Mesenchymal stem cell (in vitro differentiated cells and primary cell): Measurements from ENCODE around the gene PRKG1.
"Not testable (repeated sequence)": the region's sequence is repeated elsewhere in the genome, so short reads cannot be mapped to it uniquely, and the experiment has no call there.

Experiments used
- DNase-seq: peaks from one replicate; pipeline ENCODE4 v3.0.0-alpha.2; 2013
- H2AFZ ChIP-seq: one replicate; pipeline ENCODE4 v1.6.1; 2013; ENCODE audit warnings: low read depth, mild to moderate bottlenecking, control low read depth, inconsistent platforms, low read length, moderate library complexity
- H2AK5ac ChIP-seq: 2 replicates; pipeline ENCODE4 v1.6.1; 2013; ENCODE audit warnings: low read length, moderate library complexity, mild to moderate bottlenecking, inconsistent platforms; ENCODE audit not compliant: severe bottlenecking
- H2BK120ac ChIP-seq: one replicate; pipeline ENCODE4 v1.6.1; 2013; ENCODE audit warnings: low read depth, mild to moderate bottlenecking, inconsistent platforms, low read length, moderate library complexity
- H2BK12ac ChIP-seq, 2 experiments: one replicate each; pipeline ENCODE4 v1.6.1; 2013; ENCODE audit warnings: inconsistent platforms in 2 of 2, low read length in 2 of 2, mild to moderate bottlenecking in 2 of 2, moderate library complexity in 2 of 2, control low read depth in 1 of 2
- H2BK15ac ChIP-seq: one replicate; pipeline ENCODE4 v1.6.1; 2013; ENCODE audit warnings: mild to moderate bottlenecking, low read depth, inconsistent platforms; ENCODE audit not compliant: poor library complexity, severe bottlenecking
- H2BK5ac ChIP-seq: 2 replicates; pipeline ENCODE4 v1.6.1; 2013; ENCODE audit warnings: low read depth, mild to moderate bottlenecking, low read length, control low read depth, inconsistent platforms; ENCODE audit not compliant: poor library complexity, severe bottlenecking
- H3K14ac ChIP-seq, 2 experiments: one replicate each; pipeline ENCODE4 v1.6.1; 2013; ENCODE audit warnings: inconsistent platforms in 2 of 2, low read length in 2 of 2, control low read depth in 1 of 2, mild to moderate bottlenecking in 1 of 2, moderate library complexity in 1 of 2
- H3K18ac ChIP-seq, 2 experiments: one replicate each; pipeline ENCODE4 v1.6.1; 2013; ENCODE audit warnings: inconsistent platforms in 2 of 2, low read length in 2 of 2, control low read depth in 1 of 2, low read depth in 1 of 2, mild to moderate bottlenecking in 1 of 2
- H3K23ac ChIP-seq, 2 experiments: one replicate each; pipeline ENCODE4 v1.6.1; 2013; ENCODE audit warnings: inconsistent platforms in 2 of 2, low read length in 2 of 2, mild to moderate bottlenecking in 2 of 2, moderate library complexity in 2 of 2, control low read depth in 1 of 2
- H3K27ac ChIP-seq: 2 replicates; pipeline ENCODE4 v1.5.1; 2013; ENCODE audit warnings: mild to moderate bottlenecking, moderate library complexity, low read length, control low read depth, inconsistent platforms; ENCODE audit not compliant: poor library complexity, severe bottlenecking
- H3K27me3 ChIP-seq, 2 experiments: 2 replicates each; pipeline versions ENCODE4 v1.6.1 to v1.7.0; 2013; ENCODE audit warnings: low read length in 2 of 2, mild to moderate bottlenecking in 2 of 2, moderate library complexity in 2 of 2, control low read depth in 1 of 2, inconsistent platforms in 1 of 2; ENCODE audit not compliant: control insufficient read depth in 1 of 2, insufficient read depth in 1 of 2
- H3K36me3 ChIP-seq, 2 experiments: 2 replicates each; pipeline versions ENCODE4 v1.6.1 to v1.7.0; 2013; ENCODE audit warnings: low read length in 2 of 2, control low read depth in 1 of 2, inconsistent platforms in 1 of 2, low read depth in 1 of 2, mild to moderate bottlenecking in 1 of 2; ENCODE audit not compliant: insufficient read depth in 2 of 2, control insufficient read depth in 1 of 2
- H3K4ac ChIP-seq, 2 experiments: one replicate each; pipeline ENCODE4 v1.6.1; 2013; ENCODE audit warnings: inconsistent platforms in 2 of 2, low read length in 2 of 2, mild to moderate bottlenecking in 2 of 2, moderate library complexity in 2 of 2, control low read depth in 1 of 2, low read depth in 1 of 2
- H3K4me1 ChIP-seq: 2 replicates; pipeline ENCODE4 v1.6.1; 2013; ENCODE audit warnings: low read depth, low read length, control low read depth; ENCODE audit not compliant: control insufficient read depth, insufficient read depth
- H3K4me2 ChIP-seq: 2 replicates; pipeline ENCODE4 v1.6.1; 2013; ENCODE audit warnings: low read length, mild to moderate bottlenecking, inconsistent platforms; ENCODE audit not compliant: poor library complexity, severe bottlenecking
- H3K4me3 ChIP-seq, 2 experiments: 2 replicates each; pipeline versions ENCODE4 v1.5.1 to v1.7.0; 2013; ENCODE audit warnings: low read length in 2 of 2, mild to moderate bottlenecking in 2 of 2, control low read depth in 1 of 2, low read depth in 1 of 2; ENCODE audit not compliant: insufficient read depth in 1 of 2
- H3K79me1 ChIP-seq: replicated peaks from 2 replicates; pipeline ENCODE4 v1.6.1; 2013; ENCODE audit warnings: mild to moderate bottlenecking, control low read depth, low read length, inconsistent platforms; ENCODE audit not compliant: poor library complexity, severe bottlenecking
- H3K9ac ChIP-seq: 2 replicates; pipeline ENCODE4 v1.7.0; 2013; ENCODE audit warnings: mild to moderate bottlenecking, low read length, moderate library complexity
- H3K9me3 ChIP-seq: 2 replicates; pipeline ENCODE4 v1.7.0; 2013; ENCODE audit warnings: mild to moderate bottlenecking, low read length; ENCODE audit not compliant: control insufficient read depth
- H4K8ac ChIP-seq: one replicate; pipeline ENCODE4 v1.6.1; 2013; ENCODE audit warnings: inconsistent platforms, mild to moderate bottlenecking, low read length, moderate library complexity
- H4K91ac ChIP-seq: one replicate; pipeline ENCODE4 v1.6.1; 2013; ENCODE audit warnings: mild to moderate bottlenecking, low read length, inconsistent platforms
- WGBS: methylation state at CpG from one replicate; pipeline ENCODE4 v1.1.7; 2013; ENCODE audit warnings: mixed read lengths; 5-methylcytosine and 5-hydroxymethylcytosine counted together

PRKG1 gene

DNA sequence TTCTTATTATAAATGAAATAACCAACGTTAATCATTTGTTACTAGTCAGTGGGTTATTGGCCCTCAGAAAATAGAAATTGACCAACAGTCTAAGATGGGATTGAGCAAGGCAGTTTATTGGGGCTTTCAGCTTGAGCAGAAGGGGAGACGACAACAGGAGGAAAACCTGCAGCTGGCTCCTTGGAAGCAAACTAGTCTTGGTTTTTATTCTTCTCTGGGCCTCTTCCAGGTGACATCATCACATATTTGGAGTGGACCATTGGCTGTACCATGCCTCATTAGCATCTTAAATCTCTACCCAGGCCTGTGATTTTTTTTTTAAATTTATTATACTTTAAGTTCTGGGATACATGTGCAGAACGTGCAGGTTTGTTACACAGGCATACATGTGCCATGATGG, 684.1 kb downstream of the PRKG1 start:
- no peak for DNase-seq
- H3K4me3 ChIP-seq = no peak overlapping the region
- H4K91ac ChIP-seq = no peak overlapping the region
- H3K27ac ChIP-seq = no peak overlapping the region
- H3K9ac ChIP-seq = no peak overlapping the region
- H3K4ac ChIP-seq = no peak overlapping the region
- H4K8ac ChIP-seq = no peak overlapping the region
- no peaks in the 10 kb centered on the region for H3K36me3 ChIP-seq
- H3K27me3 ChIP-seq = no peaks in the 10 kb centered on the region
- no peak overlapping the region for H3K23ac ChIP-seq
- H3K14ac ChIP-seq = no peak overlapping the region
- WGBS = 100% methylated on average over 3 of the region's 3 CpGs
- no peak overlapping the region for H2BK120ac ChIP-seq
- H3K9me3 ChIP-seq = no peaks in the 10 kb centered on the region
- no peaks in the 10 kb centered on the region for H3K79me1 ChIP-seq
- H2AK5ac ChIP-seq = no peak overlapping the region
- no peak overlapping the region for H2BK12ac ChIP-seq
- no peaks in the 10 kb centered on the region for H3K4me1 ChIP-seq
- no peak overlapping the region for H2BK15ac ChIP-seq
- H2AFZ ChIP-seq = no peak overlapping the region
- no peak overlapping the region for H3K18ac ChIP-seq
- no peak overlapping the region for H3K4me2 ChIP-seq
- H2BK5ac ChIP-seq = no peak overlapping the region

DNA sequence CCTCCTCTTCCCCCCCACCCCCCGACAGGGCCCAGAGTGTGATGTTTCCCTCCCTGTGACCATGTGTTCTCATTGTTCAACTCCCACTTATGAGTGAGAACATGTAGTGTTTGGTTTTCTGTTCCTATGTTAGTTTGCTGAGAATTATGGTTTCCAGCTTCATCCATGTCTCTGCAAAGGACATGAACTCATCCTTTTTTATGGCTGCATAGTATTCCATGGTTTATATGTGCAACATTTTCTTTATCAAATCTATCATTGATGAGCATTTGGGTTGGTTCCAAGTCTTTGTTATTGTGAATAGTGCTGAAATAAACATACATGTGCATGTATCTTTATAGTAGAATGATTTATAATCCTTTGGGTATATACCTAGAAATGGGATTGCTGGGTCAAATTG, 684.6 kb downstream of the PRKG1 start:
- not testable (repeated sequence) for H3K9ac ChIP-seq, H3K4ac ChIP-seq, H3K18ac ChIP-seq, H3K9me3 ChIP-seq, H4K91ac ChIP-seq, H2AFZ ChIP-seq, H3K27ac ChIP-seq, H2BK120ac ChIP-seq, H3K23ac ChIP-seq, H3K14ac ChIP-seq, H3K4me1 ChIP-seq, H2AK5ac ChIP-seq, H3K36me3 ChIP-seq, H4K8ac ChIP-seq, H3K4me3 ChIP-seq, H2BK15ac ChIP-seq, H3K79me1 ChIP-seq, H3K4me2 ChIP-seq, H2BK12ac ChIP-seq, DNase-seq, H2BK5ac ChIP-seq, H3K27me3 ChIP-seq
- no CpG with 5 or more reads among the region's 1 CpG for WGBS

DNA sequence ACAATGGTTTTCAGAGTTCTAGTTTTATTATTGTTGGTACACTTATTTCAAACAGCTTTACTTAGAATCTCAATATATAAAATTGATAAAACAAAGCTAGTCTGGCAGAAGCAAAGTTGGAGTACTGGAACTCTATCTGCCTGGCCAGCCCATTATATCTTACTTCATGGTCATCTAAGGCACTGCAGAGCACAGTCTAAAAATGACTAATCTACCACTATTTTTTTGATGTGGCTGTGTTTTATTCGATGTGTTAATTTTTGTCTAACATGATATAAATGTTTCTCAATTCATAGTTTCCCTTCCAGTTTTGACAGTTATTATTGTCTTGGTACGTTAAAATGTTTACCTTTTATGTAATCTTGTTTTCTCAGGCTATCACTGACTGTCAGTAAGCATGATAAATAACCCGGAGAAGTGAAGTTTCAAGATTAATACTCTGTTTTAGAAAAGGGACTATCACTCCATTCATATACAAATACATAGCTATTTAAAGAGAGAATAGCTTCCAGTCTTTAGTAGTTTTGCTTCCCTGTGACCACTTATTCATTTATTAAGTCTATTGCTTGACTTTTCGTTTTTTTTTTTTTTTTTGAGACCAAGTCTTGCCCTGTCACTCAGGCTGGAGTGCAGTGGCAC, 685.7 kb downstream of the PRKG1 start:
- no peak overlapping the region for H4K8ac ChIP-seq
- no peak overlapping the region for H3K27ac ChIP-seq
- no peaks in the 10 kb centered on the region for H3K79me1 ChIP-seq
- no peak overlapping the region for H3K9ac ChIP-seq
- no peaks in the 10 kb centered on the region for H3K27me3 ChIP-seq
- 63% methylated on average over 1 of the region's 4 CpGs for WGBS
- no peak overlapping the region for H2BK120ac ChIP-seq
- H2AK5ac ChIP-seq = no peak overlapping the region
- H2BK12ac ChIP-seq = no peak overlapping the region
- no peak overlapping the region for H2BK15ac ChIP-seq
- no peak overlapping the region for H2AFZ ChIP-seq
- DNase-seq = no peak
- H4K91ac ChIP-seq = no peak overlapping the region
- H3K4me2 ChIP-seq = no peak overlapping the region
- H3K14ac ChIP-seq = no peak overlapping the region
- H3K4me1 ChIP-seq = no peaks in the 10 kb centered on the region
- no peaks in the 10 kb centered on the region for H3K36me3 ChIP-seq
- H3K4ac ChIP-seq = no peak overlapping the region
- no peak overlapping the region for H3K23ac ChIP-seq
- no peak overlapping the region for H3K4me3 ChIP-seq
- H2BK5ac ChIP-seq = no peak overlapping the region
- no peak overlapping the region for H3K18ac ChIP-seq
- H3K9me3 ChIP-seq = no peaks in the 10 kb centered on the region

DNA sequence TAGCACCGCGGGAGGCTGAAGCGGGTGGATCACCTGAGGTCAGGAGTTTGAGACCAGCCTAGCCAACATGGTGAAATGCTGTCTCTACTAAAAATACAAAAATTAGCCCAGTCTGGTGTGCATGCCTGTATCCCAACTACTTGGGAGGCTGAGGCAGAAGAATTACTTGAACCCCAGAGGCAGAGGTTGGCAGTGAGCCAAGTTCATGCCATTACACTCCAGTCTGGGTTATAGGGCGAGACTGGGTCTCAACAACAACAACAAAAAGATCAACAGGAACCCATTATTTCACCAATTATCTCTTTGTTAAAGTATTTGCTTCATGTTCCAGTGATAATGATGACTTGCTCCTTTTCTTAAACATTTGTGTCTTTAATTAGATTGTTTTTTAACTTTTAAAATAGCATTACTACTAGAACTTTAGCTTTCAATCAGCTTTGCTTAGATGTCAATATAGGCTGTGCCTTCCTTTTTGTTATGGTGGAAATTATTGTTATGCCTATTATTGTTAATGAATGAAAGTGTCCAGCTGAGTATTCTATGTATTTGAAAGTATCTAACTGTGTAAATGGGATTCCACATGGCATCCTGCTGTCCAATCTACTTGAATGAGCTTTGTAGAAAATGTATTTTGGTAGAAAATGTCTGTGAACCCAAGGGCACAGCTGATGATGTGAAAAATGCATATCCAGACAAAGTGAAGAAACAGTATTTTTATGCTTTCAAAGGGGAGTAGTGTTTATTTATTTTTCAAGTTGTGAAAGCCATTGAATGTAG, 686.8 kb downstream of the PRKG1 start:
- Histone ChIP-seq H3K4me2 (no peak overlapping the region), H4K91ac (no peak overlapping the region), H3K27me3 (no peaks in the 10 kb centered on the region), H2BK15ac (no peak overlapping the region), H3K14ac (no peak overlapping the region), H3K4ac (no peak overlapping the region), H3K27ac (no peak overlapping the region), H3K4me1 (no peaks in the 10 kb centered on the region), H3K4me3 (no peak overlapping the region), H3K18ac (no peak overlapping the region), H2AFZ (no peak overlapping the region), H3K9ac (no peak overlapping the region), H2AK5ac (no peak overlapping the region), H4K8ac (no peak overlapping the region), H3K23ac (no peak overlapping the region), H2BK5ac (no peak overlapping the region), H2BK120ac (no peak overlapping the region), H2BK12ac (no peak overlapping the region), H3K79me1 (no peaks in the 10 kb centered on the region), H3K9me3 (peaks cover under 1% of the 10 kb centered on the region), H3K36me3 (no peaks in the 10 kb centered on the region)
- DNase-seq = no peak
- WGBS = 90% methylated on average over 4 of the region's 4 CpGs
